Measurements from ENCODE around the gene C9. TPM values are rescaled to one million over a fixed set of nuclear protein-coding genes. Genes with fewer than 3 reads are reported as not detected.

The C9 gene
- total RNA-seq, 2 donors from 2014 or later: not detected

- no peak overlapping the region for H3K27ac ChIP-seq
- H3K9me3 ChIP-seq: no peaks in the 10 kb centered on the region
- no peaks in the 10 kb centered on the region for H3K27me3 ChIP-seq (replicated peaks; ENCODE audit: insufficient read depth)
- H3K4me3 ChIP-seq: no peak overlapping the region
- no peak for ATAC-seq (ENCODE audit: insufficient number of reproducible peaks, low FRiP score, low read depth)
- no peaks in the 10 kb centered on the region for H3K4me1 ChIP-seq (ENCODE audit: control insufficient read depth in 1 of 2, low read depth in 2 of 2)
- no peaks in the 10 kb centered on the region for H3K36me3 ChIP-seq
- no peak for DNase-seq (ENCODE audit: low spot score)
- TF ChIP-seq, protein P1, sequence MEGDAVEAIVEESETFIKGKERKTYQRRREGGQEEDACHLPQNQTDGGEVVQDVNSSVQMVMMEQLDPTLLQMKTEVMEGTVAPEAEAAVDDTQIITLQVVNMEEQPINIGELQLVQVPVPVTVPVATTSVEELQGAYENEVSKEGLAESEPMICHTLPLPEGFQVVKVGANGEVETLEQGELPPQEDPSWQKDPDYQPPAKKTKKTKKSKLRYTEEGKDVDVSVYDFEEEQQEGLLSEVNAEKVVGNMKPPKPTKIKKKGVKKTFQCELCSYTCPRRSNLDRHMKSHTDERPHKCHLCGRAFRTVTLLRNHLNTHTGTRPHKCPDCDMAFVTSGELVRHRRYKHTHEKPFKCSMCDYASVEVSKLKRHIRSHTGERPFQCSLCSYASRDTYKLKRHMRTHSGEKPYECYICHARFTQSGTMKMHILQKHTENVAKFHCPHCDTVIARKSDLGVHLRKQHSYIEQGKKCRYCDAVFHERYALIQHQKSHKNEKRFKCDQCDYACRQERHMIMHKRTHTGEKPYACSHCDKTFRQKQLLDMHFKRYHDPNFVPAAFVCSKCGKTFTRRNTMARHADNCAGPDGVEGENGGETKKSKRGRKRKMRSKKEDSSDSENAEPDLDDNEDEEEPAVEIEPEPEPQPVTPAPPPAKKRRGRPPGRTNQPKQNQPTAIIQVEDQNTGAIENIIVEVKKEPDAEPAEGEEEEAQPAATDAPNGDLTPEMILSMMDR (IDR thresholded peaks at IDR 0.05): no peak
Observed at GRCh38 chr5:39257554-39257953, 106.7 kb downstream of the C9 start.

GRCh38 chr5:39256477-39257235, 107.6 kb downstream of the C9 start:
- Histone ChIP-seq H3K4me3 (peak overlapping the region; percentile 32), H3K27me3 (replicated peaks; ENCODE audit: insufficient read depth) (no peaks in the 10 kb centered on the region), H3K27ac (no peak overlapping the region), H3K36me3 (no peaks in the 10 kb centered on the region), H3K9me3 (no peaks in the 10 kb centered on the region), H3K4me1 (ENCODE audit: control insufficient read depth in 1 of 2, low read depth in 2 of 2) (no peaks in the 10 kb centered on the region)
- DNase-seq (ENCODE audit: low spot score): no peak
- TF ChIP-seq, protein P1 (IDR thresholded peaks at IDR 0.05): no peak
- ATAC-seq (ENCODE audit: insufficient number of reproducible peaks, low FRiP score, low read depth): no peak

GRCh38 chr5:39255406-39255805, 108.9 kb downstream of the C9 start:
- Histone ChIP-seq H3K36me3 (no peaks in the 10 kb centered on the region), H3K4me3 (no peak overlapping the region), H3K27ac (no peak overlapping the region), H3K4me1 (ENCODE audit: control insufficient read depth in 1 of 2, low read depth in 2 of 2) (no peaks in the 10 kb centered on the region), H3K27me3 (replicated peaks; ENCODE audit: insufficient read depth) (no peaks in the 10 kb centered on the region), H3K9me3 (no peaks in the 10 kb centered on the region)
- TF ChIP-seq, protein P1 (IDR thresholded peaks at IDR 0.05): no peak
- ATAC-seq (ENCODE audit: insufficient number of reproducible peaks, low FRiP score, low read depth): no peak
- DNase-seq (ENCODE audit: low spot score): no peak

- H3K4me3 ChIP-seq: no peak overlapping the region
- H3K27me3 ChIP-seq (replicated peaks; ENCODE audit: insufficient read depth): no peaks in the 10 kb centered on the region
- no peaks in the 10 kb centered on the region for H3K9me3 ChIP-seq
- H3K4me1 ChIP-seq (ENCODE audit: control insufficient read depth in 1 of 2, low read depth in 2 of 2): no peaks in the 10 kb centered on the region
- TF ChIP-seq, protein P1 (IDR thresholded peaks at IDR 0.05): no peak
- no peaks in the 10 kb centered on the region for H3K36me3 ChIP-seq
- no peak for DNase-seq (ENCODE audit: low spot score)
- H3K27ac ChIP-seq: no peak overlapping the region
- ATAC-seq (ENCODE audit: insufficient number of reproducible peaks, low FRiP score, low read depth): no peak
Observed at GRCh38 chr5:39254671-39255070, 109.6 kb downstream of the C9 start.

- Histone ChIP-seq H3K4me3 (no peak overlapping the region), H3K9me3 (no peaks in the 10 kb centered on the region), H3K4me1 (ENCODE audit: control insufficient read depth in 1 of 2, low read depth in 2 of 2) (no peaks in the 10 kb centered on the region), H3K36me3 (no peaks in the 10 kb centered on the region), H3K27me3 (replicated peaks; ENCODE audit: insufficient read depth) (no peaks in the 10 kb centered on the region), H3K27ac (no peak overlapping the region)
- TF ChIP-seq, protein P1 (IDR thresholded peaks at IDR 0.05): no peak
- DNase-seq (ENCODE audit: low spot score) (no peak), ATAC-seq (ENCODE audit: insufficient number of reproducible peaks, low FRiP score, low read depth) (no peak)
Observed at GRCh38 chr5:39253196-39253595, 111.1 kb downstream of the C9 start.
